ENCODE results near the gene NGDN. TPM values are rescaled to one million over a fixed set of nuclear protein-coding genes. Genes with fewer than 3 reads are reported as not detected.

Gene NGDN
- total and polyA plus RNA-seq, 2 of the 4 experiments (the other 2 are of a cell fraction) = 48.1 to 49.8 TPM

DNA sequence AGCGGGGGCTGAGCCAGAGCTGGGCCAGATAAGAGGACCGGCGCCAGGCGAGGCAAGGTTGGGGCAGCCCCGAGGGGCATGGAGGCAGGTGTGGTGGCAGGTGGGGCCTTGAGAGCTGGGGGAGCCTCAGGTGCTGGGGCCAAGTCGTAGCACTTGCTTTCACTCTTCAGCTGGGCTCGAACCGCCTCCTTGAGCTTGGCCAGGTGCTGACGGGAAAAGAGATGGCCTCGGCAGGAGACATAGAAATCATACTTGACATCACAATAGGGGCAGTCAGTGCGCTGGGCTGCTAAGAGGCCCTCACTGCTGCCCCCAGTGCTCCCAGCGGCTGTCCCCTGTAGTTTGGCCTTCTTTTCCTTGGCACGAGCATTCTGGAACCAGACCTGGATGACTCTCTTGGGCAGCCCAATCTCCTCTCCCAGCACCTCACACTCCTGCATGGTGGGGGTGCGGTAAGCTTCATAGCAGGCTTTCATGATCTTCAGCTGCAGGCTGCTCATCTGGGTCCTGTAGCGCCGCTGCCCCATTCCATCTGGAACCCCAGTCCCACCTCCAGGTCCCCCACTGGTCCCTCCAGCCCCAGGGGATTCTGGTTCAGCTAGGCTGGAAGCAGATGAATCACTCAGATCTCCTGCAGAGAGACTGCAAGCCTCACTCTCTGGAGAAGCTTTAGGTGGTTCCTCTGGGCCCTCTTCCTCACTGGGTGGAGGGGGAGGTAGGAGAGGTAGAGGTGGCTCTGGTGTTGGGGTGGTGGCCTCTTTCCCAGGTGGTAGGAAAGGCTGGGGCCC, 53.9 kb downstream of the NGDN start:
- no peaks in the 10 kb centered on the region for H3K9me1 ChIP-seq (ENCODE audit: insufficient read depth, low read length)
- H2AFZ ChIP-seq (replicated peaks; ENCODE audit: low read length, poor library complexity) = no peak overlapping the region
- no peak overlapping the region for H3K9ac ChIP-seq (ENCODE audit: low read depth, low read length)
- WGBS, 2 experiments (ENCODE audit: extremely low coverage in 2 of 2, insufficient read length in 1 of 2) = 80% methylated on average over 10 of the region's 16 CpGs; no CpG with 5 or more reads in 1 of the 2 experiments
- H4K91ac ChIP-seq (ENCODE audit: insufficient read depth, low read depth, low read length) = no peak overlapping the region
- H3K36me3 ChIP-seq (ENCODE audit: control insufficient read depth, insufficient read depth, low read length) = no peaks in the 10 kb centered on the region
- H2AK5ac ChIP-seq (ENCODE audit: low read depth, low read length) = no peak overlapping the region
- H3K27ac ChIP-seq (ENCODE audit: insufficient read depth, low read length) = no peak overlapping the region
- H4K5ac ChIP-seq (ENCODE audit: low read depth, low read length) = no peak overlapping the region
- H3K18ac ChIP-seq (ENCODE audit: low read depth, low read length) = no peak overlapping the region
- no peak overlapping the region for H2BK120ac ChIP-seq (ENCODE audit: low read depth, low read length)
- no peaks in the 10 kb centered on the region for H3K4me1 ChIP-seq (ENCODE audit: control insufficient read depth, insufficient read depth, low read length)
- H3K4me2 ChIP-seq (ENCODE audit: low read depth, low read length) = no peak overlapping the region
- H2AK9ac ChIP-seq (replicated peaks; ENCODE audit: low read depth, low read length, poor library complexity) = peak overlapping the region; percentile 0
- no peak overlapping the region for H3K4me3 ChIP-seq (ENCODE audit: insufficient read depth, low read depth, low read length)
- DNase-seq = no peak
- no peak overlapping the region for H4K8ac ChIP-seq (ENCODE audit: low read depth in 2 of 2, low read length in 2 of 2)
- TF ChIP-seq CEBPB (IDR thresholded peaks at IDR 0.05; ENCODE audit: low read depth, low read length) = no peak
- TF ChIP-seq, protein P1, sequence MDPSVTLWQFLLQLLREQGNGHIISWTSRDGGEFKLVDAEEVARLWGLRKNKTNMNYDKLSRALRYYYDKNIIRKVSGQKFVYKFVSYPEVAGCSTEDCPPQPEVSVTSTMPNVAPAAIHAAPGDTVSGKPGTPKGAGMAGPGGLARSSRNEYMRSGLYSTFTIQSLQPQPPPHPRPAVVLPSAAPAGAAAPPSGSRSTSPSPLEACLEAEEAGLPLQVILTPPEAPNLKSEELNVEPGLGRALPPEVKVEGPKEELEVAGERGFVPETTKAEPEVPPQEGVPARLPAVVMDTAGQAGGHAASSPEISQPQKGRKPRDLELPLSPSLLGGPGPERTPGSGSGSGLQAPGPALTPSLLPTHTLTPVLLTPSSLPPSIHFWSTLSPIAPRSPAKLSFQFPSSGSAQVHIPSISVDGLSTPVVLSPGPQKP (IDR thresholded peaks at IDR 0.05; ENCODE audit: borderline replicate concordance, low read depth, low read length) = no peak
- no peak overlapping the region for H3K4ac ChIP-seq (ENCODE audit: low read depth, low read length)
- no peaks in the 10 kb centered on the region; the same call in 1 of the 2 replicates for H3K27me3 ChIP-seq (ENCODE audit: control insufficient read depth, insufficient read depth, low read length)
- in situ Hi-C loops (cut with MboI; ENCODE audit: low sequenced_read_pairs) = no loop called here
- BruUV-seq (replicated peaks) = no TSS peak
- dilution Hi-C loops (cut with HindIII; ENCODE audit: low sequenced_read_pairs, unreplicated experiment) = no loop called here
- H3K79me1 ChIP-seq (ENCODE audit: low read depth in 1 of 2, low read length in 2 of 2) = no peaks in the 10 kb centered on the region
- H4K20me1 ChIP-seq (ENCODE audit: insufficient read depth, low read length) = no peaks in the 10 kb centered on the region
- H3K14ac ChIP-seq (replicated peaks; ENCODE audit: low read depth, low read length) = no peak overlapping the region
- H2BK15ac ChIP-seq (ENCODE audit: low read depth, low read length) = no peak overlapping the region
- H2BK20ac ChIP-seq (ENCODE audit: low read depth, low read length) = no peak overlapping the region
- H2BK5ac ChIP-seq (ENCODE audit: low read depth, low read length, poor library complexity, severe bottlenecking) = no peak overlapping the region
- ATAC-seq (ENCODE audit: low read depth) = no peak
- no peak overlapping the region for H3K23ac ChIP-seq (ENCODE audit: low read depth, low read length)
- ChIA-PET CTCF (interaction anchor here (0.6 kb wide), 1 partner anchor 224 kb away, joined by 5 read pairs; no protein-coding TSS in a partner anchor), POLR2A (ENCODE audit: unreplicated experiment) (no interaction called here)
- intact Hi-C loops (cut with micrococcal nuclease) = no loop called here
- H3K56ac ChIP-seq (ENCODE audit: extremely low read depth, insufficient read depth, low read length) = no peak overlapping the region
- no peaks in the 10 kb centered on the region for H3K9me3 ChIP-seq (ENCODE audit: control insufficient read depth, insufficient read depth, low read length)

All from IMR-90 (cell line).